NCI-H748 (cell line): ENCODE data around the gene FSTL5.

Experiments
- DNase-seq: peaks from one replicate; lab custom pipeline; 2025; ENCODE audit not compliant: unreplicated experiment; lab: John Stamatoyannopoulos, UW

The FSTL5 gene

DNA sequence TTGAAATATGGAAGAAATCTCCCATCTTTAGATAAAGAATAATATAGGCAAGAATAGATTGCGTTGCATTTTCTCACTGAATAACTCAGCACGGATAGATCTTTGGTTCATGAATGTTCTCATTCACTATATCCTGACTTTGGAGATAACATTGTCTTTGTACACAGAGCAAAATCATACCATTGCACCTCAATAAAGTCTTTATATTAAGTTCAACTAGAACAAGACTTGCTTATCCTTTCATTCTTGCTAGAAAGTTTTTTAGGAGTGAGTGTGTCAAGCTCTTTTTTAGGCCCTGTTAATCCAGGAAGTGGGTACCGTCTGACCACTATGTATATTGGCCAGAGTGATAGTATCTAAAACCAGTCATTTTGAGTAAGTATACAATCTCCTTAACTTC lies 658.7 kb downstream of the FSTL5 start:
- no peak for DNase-seq

DNA sequence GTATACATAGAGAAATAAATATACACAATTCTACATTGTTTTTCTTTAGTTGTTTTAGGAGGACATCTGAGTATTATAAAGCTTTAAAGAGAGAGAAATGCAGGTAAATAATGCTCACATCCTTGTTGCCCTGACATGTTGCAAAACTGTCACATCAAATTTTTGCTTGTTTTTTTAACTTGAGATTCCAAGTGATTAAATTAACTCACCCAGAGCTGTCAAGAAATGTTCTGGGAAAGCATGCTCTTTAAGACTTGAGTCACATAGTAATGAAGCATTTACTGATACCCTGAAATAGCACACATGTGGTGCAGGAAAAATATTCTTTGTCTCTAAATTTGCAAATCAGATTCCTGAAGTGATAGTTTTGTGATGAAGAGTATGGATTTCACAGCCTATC lies 665.6 kb downstream of the FSTL5 start:
- DNase-seq = no peak

DNA sequence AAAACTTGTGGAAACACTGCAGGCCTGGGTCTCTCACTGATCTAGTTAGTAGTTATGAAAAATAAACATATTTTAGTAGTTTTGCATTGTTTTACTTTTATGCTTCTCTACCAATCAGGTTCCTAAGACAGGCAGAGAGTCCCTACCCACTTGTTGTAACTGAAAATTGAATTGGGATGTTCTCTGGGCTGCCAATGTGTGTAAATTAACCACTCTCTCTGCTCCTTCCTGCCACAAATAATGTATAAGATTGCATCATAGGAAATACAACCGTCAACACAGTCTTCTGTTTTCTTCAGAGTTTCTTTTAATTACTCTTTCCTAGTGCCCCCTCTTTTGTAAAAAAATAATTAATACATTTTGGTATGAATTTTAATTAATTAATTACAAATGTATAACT lies 677.3 kb downstream of the FSTL5 start:
- DNase-seq = no peak

DNA sequence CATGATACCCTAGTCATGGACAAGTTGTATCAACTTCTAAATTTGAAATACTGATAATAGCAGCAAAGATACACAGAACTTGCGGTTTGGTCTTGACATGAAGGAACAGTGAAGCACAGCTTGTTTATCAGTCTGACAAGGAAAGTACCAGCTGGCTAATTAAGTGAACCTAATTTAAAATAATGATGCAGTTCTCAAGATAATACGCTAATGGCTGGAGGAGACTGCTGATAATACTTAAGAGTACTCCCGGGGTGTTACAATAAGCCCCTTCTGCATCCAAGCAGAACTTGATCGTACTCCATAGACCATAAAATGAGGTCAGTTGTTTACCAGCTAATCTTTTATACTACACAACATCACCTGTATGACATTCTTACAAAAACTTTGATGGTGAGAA lies 697.5 kb downstream of the FSTL5 start:
- DNase-seq = no peak

DNA sequence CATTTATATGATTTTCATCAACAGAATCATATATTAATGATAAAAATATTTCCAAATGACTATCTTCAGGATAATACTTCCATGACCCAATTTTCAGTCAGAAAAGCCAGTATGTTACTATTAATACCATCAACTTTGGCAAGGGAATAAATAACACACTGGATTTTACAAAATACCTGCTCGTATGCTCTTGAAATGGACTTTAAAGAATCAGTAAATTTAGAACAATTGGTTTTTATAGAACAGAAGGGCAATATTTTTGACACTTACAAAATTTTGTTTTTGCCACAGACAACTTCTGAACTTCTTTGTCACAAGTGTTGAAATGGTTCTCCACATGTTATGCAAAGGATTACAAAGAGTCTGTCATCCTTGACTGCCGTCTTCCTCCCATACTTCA lies 700.4 kb downstream of the FSTL5 start:
- DNase-seq = no peak

DNA sequence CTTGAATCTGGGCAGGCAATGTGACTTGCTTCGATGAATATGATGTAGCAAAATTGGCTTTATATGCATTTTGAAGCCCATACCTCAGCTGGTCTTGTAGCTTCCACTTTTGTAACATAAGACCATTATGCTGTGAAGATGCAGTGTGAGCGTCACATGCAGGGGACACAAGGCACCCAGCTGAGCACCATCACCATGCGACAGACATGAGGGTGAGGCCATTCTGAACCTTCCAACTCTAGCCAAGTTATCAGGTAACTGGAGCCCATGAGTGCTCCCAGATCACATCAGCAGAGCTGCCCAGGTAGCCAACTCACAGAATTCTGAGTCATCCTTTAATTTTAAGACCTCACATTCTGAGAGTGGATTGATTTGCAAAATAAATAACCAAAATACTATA lies 705.9 kb downstream of the FSTL5 start:
- DNase-seq = no peak

DNA sequence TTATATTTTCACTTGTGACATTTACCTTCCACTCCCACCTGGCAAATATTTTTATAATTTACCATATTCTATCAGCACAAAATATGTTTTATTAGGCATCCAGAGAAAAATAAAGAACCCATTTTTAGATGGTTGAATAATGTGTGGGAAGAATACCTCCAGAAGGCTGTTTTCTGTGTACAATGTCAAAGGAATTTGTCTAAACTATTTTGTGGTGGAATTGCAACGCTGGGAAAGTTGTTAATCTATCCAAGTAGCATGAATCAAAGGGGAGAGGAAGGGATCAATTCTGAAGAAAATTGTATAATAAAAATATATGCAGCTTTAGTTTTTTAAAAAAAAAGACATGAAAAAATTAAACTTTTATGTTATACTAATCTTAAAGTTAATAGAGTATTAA lies 706.5 kb downstream of the FSTL5 start:
- DNase-seq = no peak

DNA sequence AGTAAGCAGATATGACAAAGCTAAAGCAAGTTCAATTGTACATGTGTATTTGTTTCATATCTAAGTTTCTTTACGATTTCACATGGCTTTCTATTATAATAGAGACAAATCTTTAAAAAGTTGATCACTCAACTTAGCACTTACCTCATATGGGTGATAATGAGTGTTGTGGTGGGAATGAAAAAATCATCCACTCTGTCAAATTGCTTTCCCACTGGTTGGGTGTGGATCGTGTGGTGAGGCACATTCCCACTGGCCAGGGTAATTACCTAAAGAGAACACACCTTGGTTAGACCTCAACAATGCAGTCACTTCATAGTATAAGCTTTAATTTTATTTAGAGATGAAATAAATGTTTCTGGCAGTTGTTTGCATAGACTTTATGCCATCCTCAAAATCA lies 708.9 kb downstream of the FSTL5 start:
- no peak for DNase-seq

DNA sequence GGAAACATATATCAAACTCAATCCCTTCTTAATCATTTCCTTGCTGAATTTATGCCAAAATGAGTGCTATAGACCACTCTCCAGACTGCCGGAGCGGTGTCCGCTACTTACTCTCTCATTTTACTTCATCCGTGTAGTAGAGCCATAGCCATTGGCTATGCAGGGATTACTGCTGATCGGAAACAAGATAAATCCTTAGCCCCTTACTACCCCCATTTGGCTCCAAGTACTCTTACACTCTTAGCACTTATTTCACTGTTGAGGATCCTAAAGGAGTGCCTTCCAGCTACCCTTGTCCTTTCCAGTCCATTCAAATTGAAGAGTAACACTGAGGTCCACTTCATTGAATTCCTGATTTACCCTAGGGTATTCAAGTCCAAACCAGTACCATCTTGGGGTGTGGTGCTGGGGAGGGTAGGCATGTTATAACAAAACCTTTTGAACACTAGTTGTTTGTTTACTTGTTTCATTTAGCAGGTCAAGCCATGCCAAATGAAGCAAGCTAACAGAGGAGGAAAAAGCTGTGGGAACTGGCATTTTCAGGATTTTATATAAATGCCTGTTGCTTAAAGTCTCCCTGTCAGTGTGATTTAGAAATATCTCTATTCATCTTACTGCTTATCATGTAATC lies 715.1 kb downstream of the FSTL5 start:
- no peak for DNase-seq

DNA sequence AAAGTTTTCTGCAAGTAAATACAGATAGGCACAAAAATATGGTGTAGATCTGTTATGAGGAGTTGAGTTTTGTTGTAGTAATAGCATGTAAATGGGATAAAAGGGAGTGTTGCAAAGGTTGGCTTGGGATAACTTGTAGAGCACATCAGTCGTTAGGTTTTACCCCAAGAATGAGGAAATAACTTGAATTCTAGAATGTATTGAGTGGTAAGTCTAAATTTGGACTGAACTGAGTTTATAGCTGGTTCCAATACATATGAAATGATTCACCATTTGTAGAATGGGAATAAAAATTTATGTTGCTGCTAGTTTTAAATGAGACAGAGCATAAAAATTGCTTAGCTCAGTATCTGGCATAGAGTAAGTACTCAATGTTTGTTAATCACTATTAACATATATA lies 719.2 kb downstream of the FSTL5 start:
- DNase-seq = no peak

DNA sequence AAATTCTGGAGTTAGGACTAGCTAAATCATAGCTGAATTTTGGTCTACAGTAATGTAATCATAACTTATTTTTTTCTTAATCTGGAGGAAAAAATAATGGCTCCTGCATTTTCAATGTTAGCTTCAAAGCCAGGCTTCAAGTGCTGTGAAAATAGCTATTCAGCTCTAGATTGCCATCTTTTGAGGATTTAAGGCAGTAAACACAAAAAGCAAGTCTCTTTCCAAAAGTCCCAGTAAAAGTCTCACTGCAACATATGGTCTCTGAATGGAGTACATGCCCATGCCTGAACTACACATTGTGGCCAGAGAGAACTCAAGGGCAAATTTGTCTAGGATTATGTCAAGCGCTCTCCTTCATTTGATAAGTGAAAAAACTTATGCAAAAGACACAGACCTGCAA lies 720.9 kb downstream of the FSTL5 start:
- no peak for DNase-seq

DNA sequence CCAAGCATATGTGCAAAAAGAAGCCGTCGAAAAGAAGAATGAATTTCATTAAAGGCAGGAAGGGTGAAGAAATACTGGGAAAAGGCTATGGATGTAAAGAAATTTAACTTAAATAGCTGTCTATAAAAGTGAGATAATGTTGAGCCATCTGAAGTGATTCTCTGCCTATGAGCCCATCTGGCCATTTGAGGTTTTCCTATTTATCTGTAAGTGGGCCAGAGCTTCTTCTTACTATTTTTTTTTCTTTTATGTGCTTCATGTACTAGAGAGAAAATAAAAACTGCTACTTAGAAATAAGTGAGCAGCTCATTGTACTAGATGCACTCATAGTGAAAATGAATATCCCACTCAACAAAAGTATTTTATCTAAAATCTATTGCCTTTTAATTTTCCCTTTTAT lies 725.7 kb downstream of the FSTL5 start:
- DNase-seq = no peak

DNA sequence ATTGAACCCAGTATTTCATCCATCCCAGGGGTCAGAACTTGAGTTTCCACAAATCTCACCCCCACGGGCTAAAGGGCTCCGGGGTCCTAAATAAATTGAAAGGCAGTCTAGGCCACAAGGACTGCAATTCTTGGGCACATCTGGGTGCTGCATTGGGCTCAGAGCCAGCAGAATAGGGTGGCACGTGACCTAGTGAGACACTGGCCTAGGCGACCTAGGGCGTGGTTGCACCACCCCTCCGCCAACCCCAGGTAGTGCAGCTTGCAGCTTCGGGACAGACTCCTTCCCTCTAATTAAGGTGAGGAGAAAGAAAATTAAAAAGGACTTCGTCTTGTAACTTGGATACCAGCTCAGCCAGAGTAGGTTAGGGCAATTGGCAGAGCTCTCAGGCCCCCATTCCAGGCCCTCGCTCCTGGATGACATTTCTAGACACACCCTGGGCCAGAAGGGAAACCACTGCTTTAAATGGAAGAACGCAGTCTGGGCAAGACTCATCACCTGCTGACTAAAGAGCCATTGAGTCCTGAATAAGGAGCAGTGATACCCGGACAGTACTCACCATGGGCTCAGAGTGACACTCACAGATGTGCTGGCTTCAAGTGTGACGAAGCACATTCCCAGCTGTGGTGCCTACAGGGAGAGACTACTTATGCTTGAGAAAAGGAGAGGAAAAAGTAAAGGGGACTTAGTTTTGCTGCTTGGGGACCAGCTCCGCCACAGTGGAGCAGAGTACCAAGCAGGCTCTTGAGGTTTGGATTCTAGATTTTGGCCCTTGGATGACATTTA lies 735.4 kb downstream of the FSTL5 start:
- no peak for DNase-seq

DNA sequence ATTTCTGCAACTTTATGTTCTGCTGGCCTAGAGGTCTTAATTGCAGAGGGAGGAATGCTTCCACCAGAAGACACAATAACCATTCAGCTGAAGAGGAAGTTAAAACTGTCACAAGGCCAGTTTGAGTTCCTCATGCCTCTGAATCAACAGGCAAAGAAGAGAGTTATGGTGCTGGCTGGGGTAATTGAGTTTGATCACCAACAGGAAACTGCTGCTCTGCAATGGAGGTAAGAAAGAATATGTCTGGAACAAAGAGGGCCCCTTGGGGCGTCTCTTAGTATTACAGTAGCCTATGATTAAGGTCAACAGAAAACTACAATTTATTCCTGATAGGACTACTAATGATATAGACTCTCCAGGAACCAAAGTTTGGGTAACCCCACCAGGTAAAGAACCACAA lies 744.0 kb downstream of the FSTL5 start:
- peak; percentile 40 for DNase-seq

DNA sequence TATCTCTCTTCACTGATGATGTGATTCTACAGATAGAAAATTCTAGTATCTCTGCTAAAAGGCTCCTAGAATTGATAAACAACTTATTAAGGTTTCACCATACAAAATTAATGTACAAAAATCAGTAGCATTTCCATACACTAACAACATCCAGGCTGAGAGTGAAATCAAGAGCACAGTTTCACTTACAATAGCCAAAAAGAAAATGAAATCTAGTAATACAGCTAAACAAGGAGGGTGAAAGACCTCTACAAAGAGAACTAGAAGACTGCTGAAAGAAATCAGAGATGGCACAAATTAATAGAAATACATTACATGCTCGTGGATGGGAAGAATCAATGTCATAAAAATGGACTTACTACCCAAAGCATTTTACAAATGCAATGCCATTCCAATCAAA lies 751.9 kb downstream of the FSTL5 start:
- no peak for DNase-seq

DNA sequence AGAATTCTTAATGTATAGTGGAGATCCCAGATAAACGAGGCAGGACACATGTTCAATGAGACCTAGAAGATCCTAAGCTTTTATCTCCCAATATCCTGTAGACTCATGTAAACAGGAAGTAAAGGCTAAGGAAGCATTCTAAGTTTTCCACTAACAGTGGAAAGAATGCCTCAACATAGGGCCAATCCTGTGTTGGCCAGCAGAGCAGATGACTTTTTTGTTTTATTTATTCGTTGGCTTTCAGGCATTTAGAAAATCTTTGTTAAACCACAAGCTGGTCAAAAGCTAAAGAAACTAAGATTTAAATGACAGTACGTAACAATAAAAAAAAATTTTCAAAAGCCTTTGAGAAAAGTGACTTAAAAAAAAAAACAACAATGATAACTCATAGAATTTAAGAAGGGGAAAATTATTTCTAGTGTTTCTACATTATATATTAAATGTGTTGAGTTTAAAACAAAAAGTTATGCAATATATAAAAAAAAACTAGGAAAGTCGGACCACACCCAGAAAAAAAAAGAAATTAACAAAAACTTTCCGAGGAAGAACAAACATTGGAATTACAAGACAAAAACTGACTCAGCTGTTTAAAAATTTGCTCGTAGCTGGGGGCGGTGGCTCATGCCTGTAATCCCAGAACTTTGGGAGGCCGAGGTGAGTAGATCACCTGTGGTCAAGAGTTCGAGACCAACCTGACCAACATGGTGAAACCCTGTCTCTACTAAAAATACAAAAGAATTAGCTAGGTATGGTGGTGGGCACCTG lies 759.3 kb downstream of the FSTL5 start:
- DNase-seq = no peak

DNA sequence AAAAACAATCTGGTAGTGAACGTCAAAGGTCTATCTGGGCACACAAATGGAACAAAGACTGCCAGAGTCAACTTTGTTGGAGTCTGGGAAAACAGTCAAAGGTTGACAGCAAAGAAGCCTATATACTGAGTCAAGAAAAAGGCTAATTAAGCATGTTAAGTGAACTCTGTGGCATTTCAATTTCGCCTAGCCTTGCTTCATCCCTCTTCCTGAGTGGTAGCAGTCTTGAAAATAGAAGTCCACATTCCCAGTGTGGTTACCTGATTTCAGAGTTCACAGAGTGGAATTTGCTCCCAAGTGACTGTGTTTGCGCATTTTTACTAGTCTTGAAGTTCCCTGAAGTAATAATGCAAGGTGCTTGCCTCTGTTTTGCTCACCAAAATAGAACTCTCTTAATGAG lies 760.0 kb downstream of the FSTL5 start:
- no peak for DNase-seq

DNA sequence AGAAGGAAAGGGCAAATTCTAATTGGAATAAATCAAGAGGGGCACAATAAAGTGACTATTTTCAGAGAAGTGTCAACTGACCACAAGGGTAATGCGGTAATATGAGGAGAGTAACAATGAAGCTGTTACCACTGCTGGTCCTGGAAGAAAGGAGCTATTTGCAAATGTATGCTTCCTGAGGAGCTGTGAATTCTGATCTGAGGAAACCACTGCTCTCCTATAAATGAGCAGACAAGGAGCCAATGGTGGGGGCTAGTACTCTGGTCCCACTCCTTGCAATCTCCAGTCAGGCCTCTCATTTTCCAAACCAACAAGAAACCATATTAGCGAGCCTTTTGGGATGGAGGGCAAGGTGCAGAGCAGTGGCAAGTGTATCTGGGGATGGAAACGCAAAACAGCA lies 770.2 kb downstream of the FSTL5 start:
- no peak for DNase-seq

DNA sequence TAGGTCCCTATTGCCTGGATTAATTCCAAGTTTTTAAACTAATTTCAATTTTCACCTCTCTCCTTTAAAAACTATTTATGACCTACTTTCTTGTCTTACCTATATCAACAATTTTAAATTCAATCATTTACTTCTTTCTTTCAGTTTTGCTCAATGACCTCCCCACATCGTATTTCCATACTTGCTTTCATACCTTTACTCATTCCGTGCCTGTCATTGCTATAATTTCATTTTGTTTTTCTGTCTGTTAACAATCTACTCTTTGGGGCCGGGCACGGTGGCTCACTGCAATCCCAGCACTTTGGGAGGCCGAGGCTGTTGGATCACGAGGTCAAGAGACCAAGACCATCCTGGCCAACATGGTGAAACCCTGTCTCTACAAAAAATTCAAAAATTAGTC lies 781.1 kb downstream of the FSTL5 start:
- no peak for DNase-seq

DNA sequence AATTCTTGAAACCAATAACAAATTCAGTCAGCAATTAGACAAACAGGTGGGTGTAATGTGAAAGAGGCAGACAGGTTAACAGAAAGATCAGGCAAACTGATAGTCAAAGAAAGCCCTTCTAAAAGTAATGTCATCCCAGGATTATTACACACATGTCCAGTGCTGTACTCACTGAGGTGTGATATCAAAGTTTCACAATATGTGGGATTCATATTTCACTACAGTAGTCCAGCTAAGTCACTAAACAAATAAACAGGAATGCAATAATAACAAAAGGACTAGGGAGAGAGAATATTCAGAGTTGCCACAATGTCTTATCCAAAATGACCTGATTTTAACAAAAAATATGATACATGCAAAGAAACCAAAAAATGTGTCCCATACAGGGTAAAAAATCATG lies 787.5 kb downstream of the FSTL5 start:
- no peak for DNase-seq

DNA sequence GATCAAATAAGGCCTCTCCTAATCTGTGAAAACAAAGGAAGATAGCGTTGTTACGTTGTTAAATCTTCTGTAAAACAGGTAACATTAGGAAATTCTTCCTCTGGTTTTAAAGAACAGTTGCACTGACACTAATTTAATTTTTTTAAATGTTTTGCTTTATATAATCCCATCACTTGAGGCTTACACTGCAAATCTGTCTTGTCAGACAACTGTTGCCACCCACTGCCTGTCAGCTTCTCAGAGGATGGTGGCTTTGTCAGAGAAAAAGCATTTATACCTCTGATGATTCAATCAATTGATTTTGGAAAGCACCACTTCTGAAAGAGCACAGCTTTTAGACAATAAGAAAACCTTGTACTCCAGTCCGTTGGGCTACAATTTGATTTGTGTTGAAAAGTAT lies 799.1 kb downstream of the FSTL5 start:
- no peak for DNase-seq

DNA sequence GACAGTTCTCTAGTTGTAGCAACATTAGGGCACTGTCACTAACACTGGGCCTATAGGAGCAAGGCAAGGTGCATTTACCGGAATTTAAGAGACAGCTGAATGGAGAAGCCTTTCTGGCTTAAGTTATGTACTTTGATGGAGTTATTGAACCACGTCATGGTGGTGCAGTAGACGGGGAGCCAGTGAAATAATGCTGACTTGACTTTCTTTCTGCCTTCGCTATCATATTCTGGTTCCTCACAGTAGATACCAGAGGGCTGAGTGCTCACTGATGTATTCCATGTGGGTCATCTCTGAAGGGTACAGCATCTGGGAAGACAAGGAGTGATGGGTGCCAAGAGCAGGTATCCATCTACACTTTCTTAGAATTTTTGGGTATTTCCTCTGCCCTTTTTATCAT lies 802.8 kb downstream of the FSTL5 start:
- no peak for DNase-seq
